Kidney tubule cell (primary cell): ENCODE measurements around the gene ZDHHC7.

Experiments used
- DNase-seq: peaks from one replicate; pipeline ENCODE4 v3.0.0-alpha.2; 2018; ENCODE audit warnings: low spot score

Gene ZDHHC7

DNA sequence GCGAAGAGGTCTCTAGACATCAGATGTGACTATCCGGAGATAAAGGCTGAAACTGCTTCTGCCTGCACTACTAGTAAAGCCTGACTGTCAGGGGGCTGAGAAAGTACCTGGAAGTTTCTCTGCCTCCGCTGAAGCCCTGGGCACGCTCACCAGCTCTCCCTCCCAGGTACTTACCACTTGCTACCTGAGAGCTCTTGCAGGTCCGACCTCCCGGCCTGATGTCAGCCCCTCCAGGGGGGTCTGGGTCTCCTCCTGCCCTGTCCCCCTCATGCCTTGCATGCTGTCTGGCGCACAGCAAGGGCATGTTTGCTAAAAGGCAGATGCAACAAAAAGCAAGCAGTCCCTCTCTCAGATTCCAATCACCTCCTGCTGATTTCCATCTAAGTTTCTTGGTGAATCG, 17.4 kb downstream of the ZDHHC7 start:
- no peak for DNase-seq

DNA sequence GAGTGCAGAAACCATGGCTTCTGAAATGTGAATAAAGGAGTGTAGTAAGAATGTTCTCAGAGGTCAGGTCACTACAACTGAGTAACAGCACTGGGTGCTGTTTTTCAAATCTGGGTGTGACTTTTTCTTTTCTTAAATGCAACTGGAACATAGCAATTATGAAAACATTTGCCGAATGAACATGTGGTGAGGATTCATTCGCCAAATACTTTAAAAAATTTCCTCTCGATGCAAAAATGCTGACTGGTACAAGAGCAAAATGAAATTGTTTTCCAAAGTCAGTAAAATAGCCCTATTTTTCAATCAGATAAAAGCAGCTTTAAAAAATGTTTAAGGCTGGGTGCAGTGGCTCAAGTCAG, 18.6 kb downstream of the ZDHHC7 start:
- DNase-seq, result no peak

GRCh38 chr16:84990782-84991181, 20.6 kb downstream of the ZDHHC7 start:
- no peak for DNase-seq

DNA sequence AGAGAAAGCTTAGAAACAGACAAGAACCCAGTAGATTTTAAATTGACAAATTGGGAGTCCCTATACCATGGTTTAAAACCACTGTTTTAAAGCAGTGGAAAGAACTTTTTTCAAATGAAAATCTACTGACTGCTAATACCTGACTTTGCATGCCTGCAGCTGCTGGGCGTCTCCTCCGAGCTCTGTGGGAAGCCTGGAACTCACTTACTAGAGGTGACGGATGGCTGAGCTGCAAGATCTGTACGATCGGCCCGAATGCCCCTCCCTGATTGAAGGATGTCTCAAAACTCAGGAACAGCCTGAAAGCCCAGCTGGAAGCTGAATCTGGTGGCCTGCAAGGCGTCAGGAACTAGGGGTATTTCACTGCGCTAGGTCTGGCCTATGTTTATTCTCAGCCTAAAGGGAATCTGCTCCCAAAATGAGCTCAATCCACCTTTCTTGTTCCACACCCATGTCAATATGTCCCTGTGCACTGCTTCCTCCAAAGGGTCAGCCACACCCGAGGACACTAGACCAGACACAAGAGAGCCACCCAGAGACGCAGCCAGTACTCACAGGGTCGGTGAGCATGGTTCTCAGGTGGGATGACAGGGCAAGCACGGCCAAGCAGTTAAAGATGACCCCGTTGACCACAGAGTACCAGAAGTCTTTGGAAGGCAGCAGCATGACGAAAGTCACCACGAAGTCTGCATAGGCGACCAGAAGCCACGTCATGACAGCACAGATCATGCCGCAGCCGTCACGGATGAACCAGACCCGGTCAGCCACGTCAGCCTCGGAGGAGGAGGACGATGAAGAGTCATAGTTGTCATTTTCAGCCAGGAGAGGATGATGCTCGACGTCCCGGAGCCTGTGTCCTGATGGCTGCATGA, 21.4 kb downstream of the ZDHHC7 start:
- DNase-seq, result no peak

- DNase-seq, result no peak
Measured at GRCh38 chr16:84988328-84989080, 22.8 kb downstream of the ZDHHC7 start.

DNA sequence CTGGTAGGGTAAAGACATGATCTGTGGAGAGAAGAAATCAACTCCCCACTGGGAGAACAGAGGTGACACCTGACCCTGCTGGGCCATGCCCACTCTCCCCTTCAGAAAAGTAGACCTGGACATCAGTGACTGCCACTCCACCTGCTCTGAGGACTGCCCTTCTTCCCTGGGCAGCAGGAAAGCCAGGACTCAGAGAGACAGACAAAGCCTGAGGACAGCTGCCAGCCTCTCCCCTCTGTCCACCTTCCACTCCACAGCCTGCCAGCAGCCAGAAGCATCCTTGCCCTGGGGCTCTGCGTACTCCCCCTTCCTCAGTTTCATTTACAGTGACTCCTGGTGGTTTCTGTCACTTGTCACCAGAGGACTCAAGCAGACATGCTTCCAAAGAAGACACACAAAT, 24.5 kb downstream of the ZDHHC7 start:
- no peak for DNase-seq

DNA sequence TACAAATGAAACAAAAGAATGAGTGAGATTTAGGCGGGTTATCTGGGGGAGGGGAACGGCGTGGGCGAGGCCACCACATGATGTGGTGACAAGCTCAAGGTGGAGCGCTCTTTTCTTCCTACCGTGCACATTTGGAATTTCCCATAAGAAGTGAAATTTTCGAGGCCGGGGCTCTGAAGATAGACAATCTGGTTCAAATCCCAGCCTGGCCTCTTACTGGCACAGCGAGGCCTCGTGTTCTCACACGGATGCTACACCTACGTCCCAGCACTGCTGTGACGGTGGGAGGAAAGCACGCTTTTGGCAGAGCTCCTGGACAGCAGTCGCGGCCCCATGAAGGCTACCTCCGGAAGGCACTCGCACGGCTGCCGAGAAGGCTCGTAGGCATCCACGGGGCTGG, 25.2 kb downstream of the ZDHHC7 start:
- DNase-seq, result no peak

- peak; percentile 55 for DNase-seq
Measured at GRCh38 chr16:84985079-84986065, 26.0 kb downstream of the ZDHHC7 start.

GRCh38 chr16:84982434-84982833, 28.9 kb downstream of the ZDHHC7 start:
- DNase-seq, result no peak

GRCh38 chr16:84979516-84979915, 31.8 kb downstream of the ZDHHC7 start:
- no peak for DNase-seq

- DNase-seq, result peak; percentile 42
Measured at GRCh38 chr16:84976644-84977400, 34.5 kb downstream of the ZDHHC7 start.

GRCh38 chr16:84975522-84975921, 35.8 kb downstream of the ZDHHC7 start:
- no peak for DNase-seq

DNA sequence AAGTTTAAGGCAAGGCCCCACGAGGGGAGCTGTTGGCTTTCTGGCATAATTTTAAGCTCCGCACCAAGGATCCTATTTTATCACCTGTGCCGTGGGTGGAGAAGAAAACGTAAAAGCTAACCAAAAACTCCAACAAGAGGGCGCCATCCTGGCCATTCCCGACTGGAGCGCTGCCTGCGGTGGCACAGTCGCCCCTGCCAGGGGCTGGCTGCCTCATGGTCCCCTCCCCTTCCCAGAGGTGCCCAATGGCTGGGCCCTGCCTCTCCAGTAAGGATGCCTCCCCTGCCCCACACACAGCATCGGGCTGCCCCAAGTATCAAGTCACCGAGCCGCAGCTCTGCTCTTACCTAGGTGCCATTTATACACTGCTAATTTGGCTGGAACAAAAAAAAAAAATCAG, 36.3 kb downstream of the ZDHHC7 start:
- no peak for DNase-seq

- no peak for DNase-seq
Measured at GRCh38 chr16:84973776-84974523, 37.4 kb downstream of the ZDHHC7 start.

DNA sequence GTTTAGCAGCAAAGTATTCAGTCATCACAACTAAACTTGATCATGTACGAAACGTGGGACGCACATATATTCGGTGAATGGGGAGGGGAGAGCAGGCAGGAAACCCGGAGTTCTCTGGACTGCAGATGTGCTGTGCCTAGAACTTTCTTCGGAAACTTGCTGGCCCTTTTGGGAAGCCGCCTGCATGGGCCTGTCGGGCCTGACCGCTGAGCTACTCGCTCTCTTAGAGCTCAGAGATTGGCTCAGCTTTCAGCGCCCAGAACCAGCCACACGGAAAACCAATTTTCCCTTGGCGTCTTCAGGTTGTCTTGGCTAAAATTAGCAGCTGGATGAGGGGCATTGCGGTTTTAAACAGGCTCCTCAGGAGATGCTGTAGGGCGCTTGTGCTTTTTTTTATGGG, 38.1 kb downstream of the ZDHHC7 start:
- DNase-seq, result no peak

- peak; percentile 83 for DNase-seq
Measured at GRCh38 chr16:84970447-84971127, 40.7 kb downstream of the ZDHHC7 start.

DNA sequence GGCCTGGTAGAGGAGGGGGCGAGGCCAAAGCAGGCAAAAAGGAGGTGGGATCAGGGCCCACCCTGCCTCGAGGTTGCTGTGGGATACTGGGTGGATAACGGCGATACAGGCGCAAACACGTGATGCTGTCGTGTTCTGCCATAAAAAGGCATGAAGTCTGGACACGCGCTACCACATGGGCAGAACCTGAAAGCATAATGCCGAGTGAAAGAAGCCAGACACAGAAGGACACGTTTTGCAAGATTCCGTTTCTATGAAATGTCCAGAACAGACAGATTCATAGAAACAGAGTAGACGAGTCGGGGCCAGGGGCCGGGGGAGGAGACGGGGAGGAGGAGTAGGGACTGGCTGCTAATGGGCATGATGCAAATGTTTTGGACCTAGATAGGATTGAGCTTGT, 43.5 kb downstream of the ZDHHC7 start:
- DNase-seq, result no peak

GRCh38 chr16:84965428-84966415, 45.6 kb downstream of the ZDHHC7 start:
- DNase-seq, result no peak
